PC-9 (cell line): Measurements from ENCODE around the gene TSHZ2. TPM values are rescaled to one million over a fixed set of nuclear protein-coding genes. Genes with fewer than 3 reads are reported as not detected.

Experiments used
- BruUV-seq: library from RNA; stranded (reverse); fragments of 400-500 nt; replicated peaks from 2 replicates; lab custom pipeline; 2021; lab: Mats Ljungman, UMichigan
- CTCF ChIA-PET: fragments of 300-600 bp; sonication (Branson Sonifier 250); formaldehyde crosslinking; loops from one replicate; lab custom pipeline; 2022; ENCODE audit warnings: antibody characterized with exemption; lab: Charles Lee
- POLR2A ChIA-PET: fragments of 300-600 bp; sonication (Branson Sonifier 250); formaldehyde crosslinking; loops from one replicate; lab custom pipeline; 2022; ENCODE audit warnings: antibody characterized with exemption; ENCODE audit not compliant: unreplicated experiment; lab: Charles Lee
- DNase-seq, 2 experiments: peaks; one replicate each; pipeline versions ENCODE4 v3.0.0 to v3.0.0-alpha.2; 2015 to 2022; ENCODE audit warnings: mixed read lengths in 1 of 2
- H2AFZ ChIP-seq: fragments of 200-600 bp; sonication (generic); 2 replicates; pipeline ENCODE4 v1.8.1; 2017; ENCODE audit warnings: antibody characterized with exemption
- H3F3A ChIP-seq: fragments of 200-600 bp; sonication (generic); 2 replicates; pipeline ENCODE4 v1.8.1; 2017; ENCODE audit warnings: antibody characterized with exemption, mild to moderate bottlenecking, low read depth; ENCODE audit not compliant: insufficient read depth
- H3K27ac ChIP-seq: fragments of 200-600 bp; sonication (generic); 2 replicates; pipeline ENCODE4 v1.6.1; 2016; ENCODE audit warnings: mixed run types
- H3K27me3 ChIP-seq: fragments of 200-600 bp; sonication (generic); 2 replicates; pipeline ENCODE4 v1.6.1; 2016; ENCODE audit warnings: low read depth, mixed run types; ENCODE audit not compliant: insufficient read depth
- H3K36me3 ChIP-seq: fragments of 200-600 bp; sonication (generic); 2 replicates; pipeline ENCODE4 v1.6.1; 2016; ENCODE audit warnings: low read depth, mixed run types
- H3K4me1 ChIP-seq: fragments of 200-600 bp; sonication (generic); replicated peaks from 2 replicates; pipeline ENCODE4 v1.6.1; 2016; ENCODE audit warnings: mixed run types; ENCODE audit not compliant: insufficient read depth
- H3K4me2 ChIP-seq: fragments of 200-600 bp; sonication (generic); 2 replicates; pipeline ENCODE4 v1.6.1; 2017; ENCODE audit warnings: mixed run types
- H3K4me3 ChIP-seq: fragments of 200-600 bp; sonication (generic); 2 replicates; pipeline ENCODE4 v1.6.1; 2016; ENCODE audit warnings: mixed run types
- H3K79me2 ChIP-seq: fragments of 200-600 bp; sonication (generic); 2 replicates; pipeline ENCODE4 v1.6.1; 2017; ENCODE audit warnings: low read depth, mixed run types
- H3K9me2 ChIP-seq: fragments of 200-600 bp; sonication (generic); 2 replicates; pipeline ENCODE4 v1.8.1; 2017; ENCODE audit warnings: mild to moderate bottlenecking; ENCODE audit not compliant: insufficient read depth
- H3K9me3 ChIP-seq: fragments of 200-600 bp; sonication (generic); 2 replicates; pipeline ENCODE4 v1.8.1; 2016; ENCODE audit warnings: low read depth; ENCODE audit not compliant: insufficient read depth
- H4K20me1 ChIP-seq: fragments of 200-600 bp; sonication (generic); 2 replicates; pipeline ENCODE4 v1.8.1; 2017; ENCODE audit not compliant: insufficient read depth
- CTCF ChIP-seq: fragments of 200-600 bp; sonication (generic); conservative IDR thresholded peaks from 2 replicates; pipeline ENCODE4 v1.6.1; 2017; ENCODE audit warnings: mixed run types, antibody characterized with exemption, mild to moderate bottlenecking, moderate library complexity
- EZH2 ChIP-seq: fragments of 200-600 bp; sonication (generic); IDR thresholded peaks from 2 replicates; pipeline ENCODE4 v1.8.0; 2017; ENCODE audit warnings: antibody characterized with exemption, low read depth
- intact Hi-C: fragments of 100-400 bp; cut with micrococcal nuclease; formaldehyde crosslinking; loops from one replicate; pipeline ENCODE4 v1.10.0; 2022; ENCODE audit not compliant: unreplicated experiment
- total RNA-seq: library from RNA; stranded (reverse); gene quantifications from 2 replicates; pipeline ENCODE4 v1.2.3, GENCODE V29; 2021

The TSHZ2 gene
- total RNA-seq, 1 experiment from 2014 or later, result not detected

- no peak for TF ChIP-seq CTCF
- TF ChIP-seq EZH2, result no peak
- Histone ChIP-seq H3K79me2 (no peaks in the 10 kb centered on the region), H3F3A (no peaks in the 10 kb centered on the region), H3K4me1 (no peaks in the 10 kb centered on the region), H3K9me3 (no peaks in the 10 kb centered on the region), H3K4me3 (no peak overlapping the region), H4K20me1 (no peaks in the 10 kb centered on the region), H3K27ac (no peak overlapping the region), H3K27me3 (0 out of 2 replicates have a peak, but pooled peaks cover 15% of the 10 kb centered on the region), H3K4me2 (no peak overlapping the region), H3K9me2 (no peaks in the 10 kb centered on the region), H3K36me3 (no peaks in the 10 kb centered on the region), H2AFZ (no peak overlapping the region)
- DNase-seq, result no peak
- intact Hi-C loops, result no loop called here
- CTCF ChIA-PET, result no interaction called here
- POLR2A ChIA-PET, result no interaction called here
- BruUV-seq, result no TSS peak
Measured at GRCh38 chr20:53002786-53003185, 30.6 kb downstream of the TSHZ2 start.

GRCh38 chr20:53003420-53004154 is 31.4 kb downstream of the TSHZ2 start:
- CTCF ChIA-PET, result no interaction called here

GRCh38 chr20:53004267-53004813 is 32.2 kb downstream of the TSHZ2 start:
- DNase-seq, result no peak
- no peak overlapping the region for H3K4me3 ChIP-seq
- H4K20me1 ChIP-seq, result no peaks in the 10 kb centered on the region
- H3K79me2 ChIP-seq, result no peaks in the 10 kb centered on the region
- no peak overlapping the region for H3K4me2 ChIP-seq
- POLR2A ChIA-PET, result no interaction called here
- no peaks in the 10 kb centered on the region for H3K4me1 ChIP-seq
- H3K9me2 ChIP-seq, result no peaks in the 10 kb centered on the region
- no peaks in the 10 kb centered on the region for H3K9me3 ChIP-seq
- no peak overlapping the region for H3K27ac ChIP-seq
- no TSS peak for BruUV-seq
- no peaks in the 10 kb centered on the region for H3K36me3 ChIP-seq
- 0 out of 2 replicates have a peak, but pooled peaks cover 15% of the 10 kb centered on the region for H3K27me3 ChIP-seq
- no peak for TF ChIP-seq CTCF
- TF ChIP-seq EZH2, result no peak
- no peaks in the 10 kb centered on the region for H3F3A ChIP-seq
- intact Hi-C loops, result no loop called here
- CTCF ChIA-PET, result no interaction called here
- H2AFZ ChIP-seq, result no peak overlapping the region

More at GRCh38 chr20:53003420-53004154, 31.4 kb downstream of the TSHZ2 start:
- H4K20me1 ChIP-seq, result no peaks in the 10 kb centered on the region
- intact Hi-C loops, result no loop called here
- no peak overlapping the region for H3K27ac ChIP-seq
- 0 out of 2 replicates have a peak, but pooled peaks cover 15% of the 10 kb centered on the region for H3K27me3 ChIP-seq
- TF ChIP-seq EZH2 (no peak), CTCF (no peak)
- H3K9me2 ChIP-seq, result no peaks in the 10 kb centered on the region
- no peak overlapping the region for H3K4me3 ChIP-seq
- H3K4me2 ChIP-seq, result no peak overlapping the region
- H3K9me3 ChIP-seq, result no peaks in the 10 kb centered on the region
- H3F3A ChIP-seq, result no peaks in the 10 kb centered on the region
- no peaks in the 10 kb centered on the region for H3K4me1 ChIP-seq
- POLR2A ChIA-PET, result no interaction called here
- H2AFZ ChIP-seq, result no peak overlapping the region
- no peaks in the 10 kb centered on the region for H3K36me3 ChIP-seq
- no peaks in the 10 kb centered on the region for H3K79me2 ChIP-seq
- no TSS peak for BruUV-seq
- DNase-seq, result no peak
